SK-N-SH (cell line): ENCODE data around the gene CFTR. TPM values are rescaled to one million over a fixed set of nuclear protein-coding genes. Genes with fewer than 3 reads are reported as not detected.

Source experiments
- CTCF ChIA-PET: fragments of 300-600, 350-600 bp; formaldehyde crosslinking; extraction: SDS; loops from one replicate; lab custom pipeline; 2021; lab: Yijun Ruan, JAX
- POLR2A ChIA-PET: fragments of 350-600 bp; sonication (Branson Sonifier 250); formaldehyde crosslinking; extraction: SDS; loops from one replicate; lab custom pipeline; 2020; ENCODE audit warnings: antibody characterized with exemption, inconsistent platforms; lab: Yijun Ruan, JAX
- DNase-seq: peaks from one replicate; pipeline ENCODE4 v3.0.0; 2012
- H2AFZ ChIP-seq: fragments of 200-600 bp; sonication (generic); 2 replicates; pipeline ENCODE4 v1.8.1; 2016; ENCODE audit warnings: antibody characterized with exemption, mild to moderate bottlenecking, low read depth
- H3F3A ChIP-seq: fragments of 200-600 bp; sonication (generic); replicated peaks from 2 replicates; pipeline ENCODE3; 2016; ENCODE audit warnings: antibody characterized with exemption, mild to moderate bottlenecking; ENCODE audit not compliant: insufficient read depth
- H3K27ac ChIP-seq, 2 experiments: fragments of 200-500 bp in 1 of 2; fragments of 200-600 bp in 1 of 2; sonication (Bioruptor generic) in 1 of 2; sonication (generic), shearing (Covaris generic) in 1 of 2; 2 replicates each; pipeline versions ENCODE4 v1.5.1 to v1.6.1; 2014 to 2016; ENCODE audit warnings: low read depth in 2 of 2, inconsistent platforms in 1 of 2, low read length in 1 of 2, mild to moderate bottlenecking in 1 of 2, mixed read lengths in 1 of 2
- H3K27me3 ChIP-seq: fragments of 200-600 bp; sonication (generic), shearing (Covaris generic); 2 replicates; pipeline ENCODE4 v1.6.1; 2016; ENCODE audit warnings: mixed run types; ENCODE audit not compliant: insufficient read depth
- H3K36me3 ChIP-seq, 2 experiments: fragments of 200-500 bp in 1 of 2; fragments of 200-600 bp in 1 of 2; sonication (Bioruptor generic) in 1 of 2; sonication (generic) in 1 of 2; replicated peaks in 1 of 2; 2 replicates each; pipeline versions ENCODE3 to v1.5.1; 2014 to 2016; ENCODE audit warnings: low read length in 1 of 2, mild to moderate bottlenecking in 1 of 2; ENCODE audit not compliant: insufficient read depth in 2 of 2, control insufficient read depth in 1 of 2
- H3K4me1 ChIP-seq, 2 experiments: fragments of 200-500 bp in 1 of 2; fragments of 200-600 bp in 1 of 2; sonication (Bioruptor generic) in 1 of 2; sonication (generic), shearing (Covaris generic) in 1 of 2; 2 replicates each; pipeline versions ENCODE4 v1.5.1 to v1.6.1; 2014 to 2016; ENCODE audit warnings: low read depth in 1 of 2, low read length in 1 of 2, mixed run types in 1 of 2; ENCODE audit not compliant: insufficient read depth in 2 of 2, control insufficient read depth in 1 of 2
- H3K4me2 ChIP-seq: fragments of 200-600 bp; sonication (generic), shearing (Covaris generic); 2 replicates; pipeline ENCODE4 v1.6.1; 2017; ENCODE audit warnings: mixed run types
- H3K4me3 ChIP-seq, 2 experiments: fragments of 200-500 bp in 1 of 2; fragments of 200-600 bp in 1 of 2; sonication (Bioruptor generic) in 1 of 2; sonication (generic), shearing (Covaris generic) in 1 of 2; 2 replicates each; pipeline versions ENCODE4 v1.5.1 to v1.8.1; 2014 to 2016; ENCODE audit warnings: low read depth in 2 of 2, inconsistent platforms in 1 of 2, low read length in 1 of 2, mild to moderate bottlenecking in 1 of 2, mixed read lengths in 1 of 2, moderate library complexity in 1 of 2
- H3K79me2 ChIP-seq: fragments of 200-600 bp; sonication (generic); 2 replicates; pipeline ENCODE4 v1.8.1; 2017; ENCODE audit warnings: mild to moderate bottlenecking; ENCODE audit not compliant: insufficient read depth
- H3K9ac ChIP-seq: fragments of 200-600 bp; sonication (generic); 2 replicates; pipeline ENCODE4 v1.6.1; 2017; ENCODE audit warnings: mixed run types
- H3K9me2 ChIP-seq: fragments of 200-600 bp; sonication (generic); 2 replicates; pipeline ENCODE4 v1.6.1; 2017; ENCODE audit warnings: mixed run types
- H3K9me3 ChIP-seq: fragments of 200-600 bp; sonication (generic); 2 replicates; pipeline ENCODE4 v1.6.1; 2017; ENCODE audit warnings: mixed run types, mild to moderate bottlenecking, moderate library complexity
- H4K20me1 ChIP-seq: fragments of 200-600 bp; sonication (generic); 2 replicates; pipeline ENCODE4 v1.6.1; 2017; ENCODE audit warnings: mild to moderate bottlenecking, mixed run types; ENCODE audit not compliant: insufficient read depth
- CHD2 ChIP-seq: fragments of 150-350 bp; IDR thresholded peaks from 2 replicates; pipeline ENCODE4 v1.6.1; 2018; ENCODE audit warnings: low read length; ENCODE audit not compliant: partially characterized antibody
- EP300 ChIP-seq, 2 experiments: IDR thresholded peaks; 2 replicates each; pipeline versions ENCODE4 v1.4.0 to v1.6.1; 2012; ENCODE audit warnings: borderline replicate concordance in 1 of 2, low read depth in 1 of 2, low read length in 1 of 2
- FOSL2 ChIP-seq: IDR thresholded peaks from 2 replicates; pipeline ENCODE4 v1.4.0; 2012; ENCODE audit warnings: low read depth, mild to moderate bottlenecking, moderate library complexity, borderline replicate concordance
- FOXM1 ChIP-seq: IDR thresholded peaks from 2 replicates; pipeline ENCODE4 v1.4.0; 2012; ENCODE audit warnings: low read depth, mild to moderate bottlenecking
- GABPA ChIP-seq: IDR thresholded peaks from 2 replicates; pipeline ENCODE4 v1.4.0; 2012; ENCODE audit warnings: low read depth, mild to moderate bottlenecking
- GATA2 ChIP-seq: sonication (generic); formaldehyde crosslinking; IDR thresholded peaks from 2 replicates; pipeline ENCODE4 v1.5.0; 2020; ENCODE audit warnings: mild to moderate bottlenecking, missing genetic modification reagents
- MEF2A ChIP-seq: IDR thresholded peaks from 2 replicates; pipeline ENCODE4 v1.4.0; 2012; ENCODE audit warnings: low read depth, borderline replicate concordance
- MXI1 ChIP-seq: IDR thresholded peaks from 2 replicates; pipeline ENCODE4 v1.6.1; 2012; ENCODE audit warnings: mild to moderate bottlenecking, low read depth, low read length, improper control_type of control experiment
- RAD21 ChIP-seq: IDR thresholded peaks from 2 replicates; pipeline ENCODE4 v1.6.1; 2012; ENCODE audit warnings: mild to moderate bottlenecking, low read length
- RCOR1 ChIP-seq: fragments of 150-350 bp; IDR thresholded peaks from 2 replicates; pipeline ENCODE4 v1.6.1; 2017; ENCODE audit warnings: antibody characterized with exemption, low read length
- RFX5 ChIP-seq: IDR thresholded peaks from 2 replicates; pipeline ENCODE4 v1.6.1; 2012; ENCODE audit warnings: mild to moderate bottlenecking, improper control_type of control experiment, low read length
- TEAD4 ChIP-seq: IDR thresholded peaks from 2 replicates; pipeline ENCODE4 v1.4.0; 2012; ENCODE audit warnings: mild to moderate bottlenecking, borderline replicate concordance; ENCODE audit not compliant: insufficient read depth
- YY1 ChIP-seq: IDR thresholded peaks from 2 replicates; pipeline ENCODE4 v1.4.0; 2012; ENCODE audit warnings: low read depth, mild to moderate bottlenecking
- WGBS: methylation state at CpG from one replicate; pipeline ENCODE4 v1.1.6; 2017; ENCODE audit warnings: low lambda C conversion rate; 5-methylcytosine and 5-hydroxymethylcytosine counted together
- polyA plus RNA-seq, 3 experiments: library from polyadenylated mRNA; depleted of rRNA; stranded (reverse); fragments of >200 nt; gene quantifications; 2 replicates each; pipeline ENCODE4 v1.2.3, GENCODE V29; 2012
- TF ChIP-seq, protein P1 (sequence below): IDR thresholded peaks from 2 replicates; pipeline ENCODE4 v1.4.0; 2012; ENCODE audit warnings: low read depth
- TF ChIP-seq, protein P2 (sequence below): IDR thresholded peaks from 2 replicates; pipeline ENCODE4 v1.4.0; 2012; ENCODE audit warnings: low read depth, borderline replicate concordance
- TF ChIP-seq, protein P3 (sequence below): fragments of 150-350 bp; IDR thresholded peaks from 2 replicates; pipeline ENCODE4 v1.6.1; 2016; ENCODE audit warnings: mild to moderate bottlenecking, low read depth, low read length
- TF ChIP-seq, protein P4 (sequence below): IDR thresholded peaks from 2 replicates; pipeline ENCODE4 v1.6.1; 2012; ENCODE audit warnings: mild to moderate bottlenecking, low read depth, low read length, moderate library complexity
- TF ChIP-seq, protein P5 (sequence below): fragments of 150-350 bp; IDR thresholded peaks from 2 replicates; pipeline ENCODE4 v1.6.1; 2017; ENCODE audit warnings: antibody characterized with exemption, low read length, low read depth, borderline replicate concordance
- TF ChIP-seq, protein P6 (sequence below): fragments of 200-600 bp; sonication (generic); IDR thresholded peaks from 2 replicates; pipeline ENCODE4 v1.6.1; 2017; ENCODE audit warnings: antibody characterized with exemption, mild to moderate bottlenecking, moderate library complexity
- TF ChIP-seq, protein P7 (sequence below): IDR thresholded peaks from 2 replicates; pipeline ENCODE4 v1.4.0; 2012; ENCODE audit warnings: low read depth, borderline replicate concordance

CFTR gene
- polyA plus RNA-seq, 1 of the 3 experiments (the other 2 are of a cell fraction), result not detected

DNA sequence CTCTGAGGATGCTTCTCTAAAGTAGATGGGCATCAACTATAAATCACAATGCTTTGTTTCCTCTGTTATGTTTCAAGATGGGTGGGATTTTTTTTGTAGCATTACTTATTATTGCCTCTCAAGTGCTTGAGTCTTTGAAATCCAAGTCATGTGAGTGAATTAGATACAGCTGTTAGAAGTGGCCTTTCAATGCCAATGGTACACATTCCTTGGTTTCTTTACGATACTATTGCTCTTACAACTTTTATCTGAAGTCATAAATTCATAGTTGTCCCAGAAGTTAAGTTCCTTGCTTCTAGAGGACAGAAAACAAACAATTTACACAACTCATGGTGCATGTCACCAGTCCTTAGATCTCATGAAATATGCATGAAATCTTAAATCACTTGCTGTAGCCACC lies 15.5 kb downstream of the CFTR start:
- no peak overlapping the region for H3K9ac ChIP-seq
- no peaks in the 10 kb centered on the region for H3K79me2 ChIP-seq
- no peaks in the 10 kb centered on the region for H3F3A ChIP-seq
- no peaks in the 10 kb centered on the region for H3K36me3 ChIP-seq
- H3K27me3 ChIP-seq, result no peaks in the 10 kb centered on the region
- no peak overlapping the region for H2AFZ ChIP-seq
- no peak overlapping the region for H3K27ac ChIP-seq
- no peak overlapping the region for H3K4me3 ChIP-seq
- H4K20me1 ChIP-seq, result no peaks in the 10 kb centered on the region
- no peak for DNase-seq
- TF ChIP-seq FOXM1, result no peak
- no peak for TF ChIP-seq EP300 (IDR thresholded peaks at IDR 0.05; ENCODE audit: borderline replicate concordance in 1 of 2, low read depth in 1 of 2, low read length in 1 of 2)
- no peak for TF ChIP-seq MEF2A
- TF ChIP-seq, protein P1, sequence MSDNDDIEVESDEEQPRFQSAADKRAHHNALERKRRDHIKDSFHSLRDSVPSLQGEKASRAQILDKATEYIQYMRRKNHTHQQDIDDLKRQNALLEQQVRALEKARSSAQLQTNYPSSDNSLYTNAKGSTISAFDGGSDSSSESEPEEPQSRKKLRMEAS, result no peak
- TF ChIP-seq, protein P2, sequence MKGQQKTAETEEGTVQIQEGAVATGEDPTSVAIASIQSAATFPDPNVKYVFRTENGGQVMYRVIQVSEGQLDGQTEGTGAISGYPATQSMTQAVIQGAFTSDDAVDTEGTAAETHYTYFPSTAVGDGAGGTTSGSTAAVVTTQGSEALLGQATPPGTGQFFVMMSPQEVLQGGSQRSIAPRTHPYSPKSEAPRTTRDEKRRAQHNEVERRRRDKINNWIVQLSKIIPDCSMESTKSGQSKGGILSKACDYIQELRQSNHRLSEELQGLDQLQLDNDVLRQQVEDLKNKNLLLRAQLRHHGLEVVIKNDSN, result no peak
- no peak for TF ChIP-seq GABPA
- TF ChIP-seq FOSL2, result no peak
- TF ChIP-seq MXI1, result no peak
- TF ChIP-seq, protein P3, sequence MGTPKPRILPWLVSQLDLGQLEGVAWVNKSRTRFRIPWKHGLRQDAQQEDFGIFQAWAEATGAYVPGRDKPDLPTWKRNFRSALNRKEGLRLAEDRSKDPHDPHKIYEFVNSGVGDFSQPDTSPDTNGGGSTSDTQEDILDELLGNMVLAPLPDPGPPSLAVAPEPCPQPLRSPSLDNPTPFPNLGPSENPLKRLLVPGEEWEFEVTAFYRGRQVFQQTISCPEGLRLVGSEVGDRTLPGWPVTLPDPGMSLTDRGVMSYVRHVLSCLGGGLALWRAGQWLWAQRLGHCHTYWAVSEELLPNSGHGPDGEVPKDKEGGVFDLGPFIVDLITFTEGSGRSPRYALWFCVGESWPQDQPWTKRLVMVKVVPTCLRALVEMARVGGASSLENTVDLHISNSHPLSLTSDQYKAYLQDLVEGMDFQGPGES, result no peak
- TF ChIP-seq, protein P4, sequence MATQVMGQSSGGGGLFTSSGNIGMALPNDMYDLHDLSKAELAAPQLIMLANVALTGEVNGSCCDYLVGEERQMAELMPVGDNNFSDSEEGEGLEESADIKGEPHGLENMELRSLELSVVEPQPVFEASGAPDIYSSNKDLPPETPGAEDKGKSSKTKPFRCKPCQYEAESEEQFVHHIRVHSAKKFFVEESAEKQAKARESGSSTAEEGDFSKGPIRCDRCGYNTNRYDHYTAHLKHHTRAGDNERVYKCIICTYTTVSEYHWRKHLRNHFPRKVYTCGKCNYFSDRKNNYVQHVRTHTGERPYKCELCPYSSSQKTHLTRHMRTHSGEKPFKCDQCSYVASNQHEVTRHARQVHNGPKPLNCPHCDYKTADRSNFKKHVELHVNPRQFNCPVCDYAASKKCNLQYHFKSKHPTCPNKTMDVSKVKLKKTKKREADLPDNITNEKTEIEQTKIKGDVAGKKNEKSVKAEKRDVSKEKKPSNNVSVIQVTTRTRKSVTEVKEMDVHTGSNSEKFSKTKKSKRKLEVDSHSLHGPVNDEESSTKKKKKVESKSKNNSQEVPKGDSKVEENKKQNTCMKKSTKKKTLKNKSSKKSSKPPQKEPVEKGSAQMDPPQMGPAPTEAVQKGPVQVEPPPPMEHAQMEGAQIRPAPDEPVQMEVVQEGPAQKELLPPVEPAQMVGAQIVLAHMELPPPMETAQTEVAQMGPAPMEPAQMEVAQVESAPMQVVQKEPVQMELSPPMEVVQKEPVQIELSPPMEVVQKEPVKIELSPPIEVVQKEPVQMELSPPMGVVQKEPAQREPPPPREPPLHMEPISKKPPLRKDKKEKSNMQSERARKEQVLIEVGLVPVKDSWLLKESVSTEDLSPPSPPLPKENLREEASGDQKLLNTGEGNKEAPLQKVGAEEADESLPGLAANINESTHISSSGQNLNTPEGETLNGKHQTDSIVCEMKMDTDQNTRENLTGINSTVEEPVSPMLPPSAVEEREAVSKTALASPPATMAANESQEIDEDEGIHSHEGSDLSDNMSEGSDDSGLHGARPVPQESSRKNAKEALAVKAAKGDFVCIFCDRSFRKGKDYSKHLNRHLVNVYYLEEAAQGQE, result no peak
- no peak for TF ChIP-seq CHD2
- no peak for TF ChIP-seq GATA2 (CRISPR knock-in tag)
- no peak for TF ChIP-seq RFX5
- TF ChIP-seq TEAD4, result no peak
- TF ChIP-seq, protein P5, sequence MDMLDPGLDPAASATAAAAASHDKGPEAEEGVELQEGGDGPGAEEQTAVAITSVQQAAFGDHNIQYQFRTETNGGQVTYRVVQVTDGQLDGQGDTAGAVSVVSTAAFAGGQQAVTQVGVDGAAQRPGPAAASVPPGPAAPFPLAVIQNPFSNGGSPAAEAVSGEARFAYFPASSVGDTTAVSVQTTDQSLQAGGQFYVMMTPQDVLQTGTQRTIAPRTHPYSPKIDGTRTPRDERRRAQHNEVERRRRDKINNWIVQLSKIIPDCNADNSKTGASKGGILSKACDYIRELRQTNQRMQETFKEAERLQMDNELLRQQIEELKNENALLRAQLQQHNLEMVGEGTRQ, result no peak
- TF ChIP-seq RAD21, result no peak
- TF ChIP-seq, protein P6, sequence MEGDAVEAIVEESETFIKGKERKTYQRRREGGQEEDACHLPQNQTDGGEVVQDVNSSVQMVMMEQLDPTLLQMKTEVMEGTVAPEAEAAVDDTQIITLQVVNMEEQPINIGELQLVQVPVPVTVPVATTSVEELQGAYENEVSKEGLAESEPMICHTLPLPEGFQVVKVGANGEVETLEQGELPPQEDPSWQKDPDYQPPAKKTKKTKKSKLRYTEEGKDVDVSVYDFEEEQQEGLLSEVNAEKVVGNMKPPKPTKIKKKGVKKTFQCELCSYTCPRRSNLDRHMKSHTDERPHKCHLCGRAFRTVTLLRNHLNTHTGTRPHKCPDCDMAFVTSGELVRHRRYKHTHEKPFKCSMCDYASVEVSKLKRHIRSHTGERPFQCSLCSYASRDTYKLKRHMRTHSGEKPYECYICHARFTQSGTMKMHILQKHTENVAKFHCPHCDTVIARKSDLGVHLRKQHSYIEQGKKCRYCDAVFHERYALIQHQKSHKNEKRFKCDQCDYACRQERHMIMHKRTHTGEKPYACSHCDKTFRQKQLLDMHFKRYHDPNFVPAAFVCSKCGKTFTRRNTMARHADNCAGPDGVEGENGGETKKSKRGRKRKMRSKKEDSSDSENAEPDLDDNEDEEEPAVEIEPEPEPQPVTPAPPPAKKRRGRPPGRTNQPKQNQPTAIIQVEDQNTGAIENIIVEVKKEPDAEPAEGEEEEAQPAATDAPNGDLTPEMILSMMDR, result no peak
- no peak for TF ChIP-seq YY1
- TF ChIP-seq, protein P7, sequence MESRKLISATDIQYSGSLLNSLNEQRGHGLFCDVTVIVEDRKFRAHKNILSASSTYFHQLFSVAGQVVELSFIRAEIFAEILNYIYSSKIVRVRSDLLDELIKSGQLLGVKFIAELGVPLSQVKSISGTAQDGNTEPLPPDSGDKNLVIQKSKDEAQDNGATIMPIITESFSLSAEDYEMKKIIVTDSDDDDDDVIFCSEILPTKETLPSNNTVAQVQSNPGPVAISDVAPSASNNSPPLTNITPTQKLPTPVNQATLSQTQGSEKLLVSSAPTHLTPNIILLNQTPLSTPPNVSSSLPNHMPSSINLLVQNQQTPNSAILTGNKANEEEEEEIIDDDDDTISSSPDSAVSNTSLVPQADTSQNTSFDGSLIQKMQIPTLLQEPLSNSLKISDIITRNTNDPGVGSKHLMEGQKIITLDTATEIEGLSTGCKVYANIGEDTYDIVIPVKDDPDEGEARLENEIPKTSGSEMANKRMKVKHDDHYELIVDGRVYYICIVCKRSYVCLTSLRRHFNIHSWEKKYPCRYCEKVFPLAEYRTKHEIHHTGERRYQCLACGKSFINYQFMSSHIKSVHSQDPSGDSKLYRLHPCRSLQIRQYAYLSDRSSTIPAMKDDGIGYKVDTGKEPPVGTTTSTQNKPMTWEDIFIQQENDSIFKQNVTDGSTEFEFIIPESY, result no peak
- no peak for TF ChIP-seq RCOR1
- 5% methylated on average over 1 of the region's 1 CpG for WGBS
- H3K4me1 ChIP-seq, result no peaks in the 10 kb centered on the region
- no peaks in the 10 kb centered on the region for H3K9me3 ChIP-seq
- ChIA-PET POLR2A (interaction anchor here (0.7 kb wide), 1 partner anchor 78 kb away, joined by 3 read pairs; no protein-coding TSS in a partner anchor), CTCF (interaction anchor here (1.1 to 2.0 kb wide), 2 partner anchors 14 to 36 kb away, joined by 4 read pairs; no protein-coding TSS in a partner anchor)
- no peak overlapping the region for H3K4me2 ChIP-seq
- H3K9me2 ChIP-seq, result no peaks in the 10 kb centered on the region
